ENCODE results near the gene C1orf87.

The C1orf87 gene

GRCh38 chr1:59990470-59990869 is 83.1 kb downstream of the C1orf87 start:
- no peaks in the 10 kb centered on the region for H3K27me3 ChIP-seq (ENCODE audit: low read depth, low read length)
- H3K4me1 ChIP-seq (ENCODE audit: control insufficient read depth in 1 of 2, insufficient read depth in 2 of 2, low read length in 2 of 2): no peaks in the 10 kb centered on the region
- no peaks in the 10 kb centered on the region for H3K36me3 ChIP-seq (ENCODE audit: control insufficient read depth in 1 of 2, insufficient read depth in 2 of 2, low read length in 2 of 2)
- H3K9me3 ChIP-seq (ENCODE audit: control insufficient read depth in 1 of 2, low read length in 2 of 2): no peaks in the 10 kb centered on the region
- H3K27ac ChIP-seq (ENCODE audit: low read length): no peak overlapping the region
- no peak overlapping the region for H3K4me3 ChIP-seq (ENCODE audit: low read depth in 1 of 2, low read length in 2 of 2)

- no peak overlapping the region for H3K27ac ChIP-seq (ENCODE audit: low read length)
- H3K36me3 ChIP-seq (ENCODE audit: control insufficient read depth in 1 of 2, insufficient read depth in 2 of 2, low read length in 2 of 2): no peaks in the 10 kb centered on the region
- H3K27me3 ChIP-seq (ENCODE audit: low read depth, low read length): no peaks in the 10 kb centered on the region
- no peak overlapping the region for H3K4me3 ChIP-seq (ENCODE audit: low read depth in 1 of 2, low read length in 2 of 2)
- H3K9me3 ChIP-seq (ENCODE audit: control insufficient read depth in 1 of 2, low read length in 2 of 2): no peaks in the 10 kb centered on the region
- no peaks in the 10 kb centered on the region for H3K4me1 ChIP-seq (ENCODE audit: control insufficient read depth in 1 of 2, insufficient read depth in 2 of 2, low read length in 2 of 2)
Observed at GRCh38 chr1:59986516-59987310, 86.9 kb downstream of the C1orf87 start.

GRCh38 chr1:59985911-59986515 is 87.6 kb downstream of the C1orf87 start:
- Histone ChIP-seq H3K9me3 (ENCODE audit: control insufficient read depth in 1 of 2, low read length in 2 of 2) (no peaks in the 10 kb centered on the region), H3K4me1 (ENCODE audit: control insufficient read depth in 1 of 2, insufficient read depth in 2 of 2, low read length in 2 of 2) (no peaks in the 10 kb centered on the region), H3K27ac (ENCODE audit: low read length) (no peak overlapping the region), H3K36me3 (ENCODE audit: control insufficient read depth in 1 of 2, insufficient read depth in 2 of 2, low read length in 2 of 2) (no peaks in the 10 kb centered on the region), H3K27me3 (ENCODE audit: low read depth, low read length) (no peaks in the 10 kb centered on the region), H3K4me3 (ENCODE audit: low read depth in 1 of 2, low read length in 2 of 2) (no peak overlapping the region)

GRCh38 chr1:59979666-59980065 is 93.9 kb downstream of the C1orf87 start:
- H3K4me1 ChIP-seq (ENCODE audit: control insufficient read depth in 1 of 2, insufficient read depth in 2 of 2, low read length in 2 of 2): peaks cover 0 to 6% of the 10 kb centered on the region in 2 donors
- no peak overlapping the region for H3K27ac ChIP-seq (ENCODE audit: low read length)
- no peak overlapping the region for H3K4me3 ChIP-seq (ENCODE audit: low read depth in 1 of 2, low read length in 2 of 2)

GRCh38 chr1:59978511-59978910 is 95.1 kb downstream of the C1orf87 start:
- H3K36me3 ChIP-seq (ENCODE audit: control insufficient read depth in 1 of 2, insufficient read depth in 2 of 2, low read length in 2 of 2): no peaks in the 10 kb centered on the region
- H3K4me3 ChIP-seq (ENCODE audit: low read depth in 1 of 2, low read length in 2 of 2): no peak overlapping the region
- no peaks in the 10 kb centered on the region for H3K9me3 ChIP-seq (ENCODE audit: control insufficient read depth in 1 of 2, low read length in 2 of 2)
- H3K4me1 ChIP-seq (ENCODE audit: control insufficient read depth in 1 of 2, insufficient read depth in 2 of 2, low read length in 2 of 2): peaks cover 0 to 6% of the 10 kb centered on the region in 2 donors
- H3K27ac ChIP-seq (ENCODE audit: low read length): no peak overlapping the region
- peaks cover 4% of the 10 kb centered on the region for H3K27me3 ChIP-seq (ENCODE audit: low read depth, low read length)

More at GRCh38 chr1:59979666-59980065, 93.9 kb downstream of the C1orf87 start:
- no peaks in the 10 kb centered on the region for H3K9me3 ChIP-seq (ENCODE audit: control insufficient read depth in 1 of 2, low read length in 2 of 2)
- H3K27me3 ChIP-seq (ENCODE audit: low read depth, low read length): peaks cover 4% of the 10 kb centered on the region
- no peaks in the 10 kb centered on the region for H3K36me3 ChIP-seq (ENCODE audit: control insufficient read depth in 1 of 2, insufficient read depth in 2 of 2, low read length in 2 of 2)

GRCh38 chr1:59978026-59978425 is 95.5 kb downstream of the C1orf87 start:
- Histone ChIP-seq H3K27ac (ENCODE audit: low read length) (no peak overlapping the region), H3K9me3 (ENCODE audit: control insufficient read depth in 1 of 2, low read length in 2 of 2) (no peaks in the 10 kb centered on the region), H3K4me3 (ENCODE audit: low read depth in 1 of 2, low read length in 2 of 2) (no peak overlapping the region), H3K27me3 (ENCODE audit: low read depth, low read length) (peaks cover 4% of the 10 kb centered on the region), H3K36me3 (ENCODE audit: control insufficient read depth in 1 of 2, insufficient read depth in 2 of 2, low read length in 2 of 2) (no peaks in the 10 kb centered on the region), H3K4me1 (ENCODE audit: control insufficient read depth in 1 of 2, insufficient read depth in 2 of 2, low read length in 2 of 2) (peaks cover 0 to 6% of the 10 kb centered on the region in 2 donors)

GRCh38 chr1:59977075-59977410 is 96.5 kb downstream of the C1orf87 start:
- Histone ChIP-seq H3K27ac (ENCODE audit: low read length) (no peak overlapping the region), H3K4me3 (ENCODE audit: low read depth in 1 of 2, low read length in 2 of 2) (no peak overlapping the region), H3K27me3 (ENCODE audit: low read depth, low read length) (peaks cover 4% of the 10 kb centered on the region), H3K9me3 (ENCODE audit: control insufficient read depth in 1 of 2, low read length in 2 of 2) (no peaks in the 10 kb centered on the region), H3K4me1 (ENCODE audit: control insufficient read depth in 1 of 2, insufficient read depth in 2 of 2, low read length in 2 of 2) (peaks cover 0 to 6% of the 10 kb centered on the region in 2 donors), H3K36me3 (ENCODE audit: control insufficient read depth in 1 of 2, insufficient read depth in 2 of 2, low read length in 2 of 2) (no peaks in the 10 kb centered on the region)

- peak overlapping the region in 1 of 2 donors; percentile 9 for H3K4me3 ChIP-seq (ENCODE audit: low read depth in 1 of 2, low read length in 2 of 2)
- H3K27ac ChIP-seq (ENCODE audit: low read length): no peak overlapping the region
Observed at GRCh38 chr1:59976194-59977074, 97.1 kb downstream of the C1orf87 start.

GRCh38 chr1:59973719-59974118 is 99.9 kb downstream of the C1orf87 start:
- peaks cover 4% of the 10 kb centered on the region for H3K27me3 ChIP-seq (ENCODE audit: low read depth, low read length)
- no peaks in the 10 kb centered on the region for H3K9me3 ChIP-seq (ENCODE audit: control insufficient read depth in 1 of 2, low read length in 2 of 2)

More at GRCh38 chr1:59976194-59977074, 97.1 kb downstream of the C1orf87 start:
- Histone ChIP-seq H3K4me1 (ENCODE audit: control insufficient read depth in 1 of 2, insufficient read depth in 2 of 2, low read length in 2 of 2) (peaks cover 0 to 6% of the 10 kb centered on the region in 2 donors), H3K36me3 (ENCODE audit: control insufficient read depth in 1 of 2, insufficient read depth in 2 of 2, low read length in 2 of 2) (no peaks in the 10 kb centered on the region), H3K9me3 (ENCODE audit: control insufficient read depth in 1 of 2, low read length in 2 of 2) (no peaks in the 10 kb centered on the region), H3K27me3 (ENCODE audit: low read depth, low read length) (peaks cover 4% of the 10 kb centered on the region)

GRCh38 chr1:59972216-59972927 is 101.2 kb downstream of the C1orf87 start:
- H3K4me3 ChIP-seq (ENCODE audit: low read depth in 1 of 2, low read length in 2 of 2): no peak overlapping the region
- peaks cover 4% of the 10 kb centered on the region for H3K27me3 ChIP-seq (ENCODE audit: low read depth, low read length)
- no peaks in the 10 kb centered on the region for H3K9me3 ChIP-seq (ENCODE audit: control insufficient read depth in 1 of 2, low read length in 2 of 2)
- no peaks in the 10 kb centered on the region for H3K36me3 ChIP-seq (ENCODE audit: control insufficient read depth in 1 of 2, insufficient read depth in 2 of 2, low read length in 2 of 2)
- H3K27ac ChIP-seq (ENCODE audit: low read length): no peak overlapping the region
- peaks cover 0 to 6% of the 10 kb centered on the region in 2 donors for H3K4me1 ChIP-seq (ENCODE audit: control insufficient read depth in 1 of 2, insufficient read depth in 2 of 2, low read length in 2 of 2)

More at GRCh38 chr1:59973719-59974118, 99.9 kb downstream of the C1orf87 start:
- H3K27ac ChIP-seq (ENCODE audit: low read length): no peak overlapping the region
- no peaks in the 10 kb centered on the region for H3K36me3 ChIP-seq (ENCODE audit: control insufficient read depth in 1 of 2, insufficient read depth in 2 of 2, low read length in 2 of 2)
- peaks cover 0 to 6% of the 10 kb centered on the region in 2 donors for H3K4me1 ChIP-seq (ENCODE audit: control insufficient read depth in 1 of 2, insufficient read depth in 2 of 2, low read length in 2 of 2)
- H3K4me3 ChIP-seq (ENCODE audit: low read depth in 1 of 2, low read length in 2 of 2): no peak overlapping the region
